IMR-90 (cell line): ENCODE data around the gene SDC3. TPM values are rescaled to one million over a fixed set of nuclear protein-coding genes. Genes with fewer than 3 reads are reported as not detected.

ENCODE experiments used
- ATAC-seq: fragments of 200-7000 bp; cut with Tn5 transposase; 2 replicates; pipeline ENCODE4 v1.9.1; 2020; ENCODE audit warnings: low read depth, mild to moderate bottlenecking, moderate library complexity
- BruUV-seq: library from RNA; stranded (reverse); fragments of 400-500 nt; replicated peaks from 2 replicates; lab custom pipeline; 2021; lab: Mats Ljungman, UMichigan
- CTCF ChIA-PET: fragments of 300-600 bp; formaldehyde crosslinking; extraction: SDS; loops from one replicate; lab custom pipeline; 2021; ENCODE audit warnings: antibody characterized with exemption; lab: Yijun Ruan, JAX
- POLR2A ChIA-PET: fragments of 300-600 bp; sonication (Branson Sonifier 250); formaldehyde crosslinking; loops from one replicate; lab custom pipeline; 2022; ENCODE audit warnings: antibody characterized with exemption; ENCODE audit not compliant: unreplicated experiment; lab: Charles Lee
- DNase-seq: peaks from one replicate; pipeline ENCODE4 v3.0.0; 2013
- H2AFZ ChIP-seq: replicated peaks from 2 replicates; pipeline ENCODE3; 2013; ENCODE audit warnings: low read length, mild to moderate bottlenecking; ENCODE audit not compliant: poor library complexity
- H2AK5ac ChIP-seq: 2 replicates; pipeline ENCODE4 v1.6.1; 2013; ENCODE audit warnings: low read depth, low read length, inconsistent platforms
- H2AK9ac ChIP-seq: replicated peaks from 2 replicates; pipeline ENCODE3; 2013; ENCODE audit warnings: mild to moderate bottlenecking, low read depth, low read length, moderate library complexity; ENCODE audit not compliant: poor library complexity
- H2BK120ac ChIP-seq: 2 replicates; pipeline ENCODE4 v1.6.1; 2013; ENCODE audit warnings: low read depth, low read length, inconsistent platforms
- H2BK15ac ChIP-seq: 3 replicates; pipeline ENCODE4 v1.6.1; 2013; ENCODE audit warnings: low read depth, low read length, inconsistent platforms
- H2BK20ac ChIP-seq: 2 replicates; pipeline ENCODE4 v1.6.1; 2013; ENCODE audit warnings: low read depth, mild to moderate bottlenecking, inconsistent platforms, low read length, moderate library complexity
- H2BK5ac ChIP-seq: 2 replicates; pipeline ENCODE4 v1.6.1; 2013; ENCODE audit warnings: mild to moderate bottlenecking, low read depth, low read length, inconsistent platforms; ENCODE audit not compliant: poor library complexity, severe bottlenecking
- H3K14ac ChIP-seq: replicated peaks from 2 replicates; pipeline ENCODE4 v1.6.1; 2013; ENCODE audit warnings: low read depth, low read length, inconsistent platforms
- H3K18ac ChIP-seq: 2 replicates; pipeline ENCODE4 v1.6.1; 2013; ENCODE audit warnings: low read depth, low read length, control low read depth
- H3K23ac ChIP-seq: 2 replicates; pipeline ENCODE4 v1.6.1; 2013; ENCODE audit warnings: low read depth, low read length, inconsistent platforms
- H3K27ac ChIP-seq: 2 replicates; pipeline ENCODE4 v1.5.1; 2013; ENCODE audit warnings: mild to moderate bottlenecking, control low read depth, low read length; ENCODE audit not compliant: insufficient read depth
- H3K27me3 ChIP-seq: 2 replicates; pipeline ENCODE4 v1.6.1; 2013; ENCODE audit warnings: low read length; ENCODE audit not compliant: control insufficient read depth, insufficient read depth
- H3K36me3 ChIP-seq: 2 replicates; pipeline ENCODE4 v1.6.1; 2013; ENCODE audit warnings: low read length, mixed read lengths; ENCODE audit not compliant: control insufficient read depth, insufficient read depth
- H3K4ac ChIP-seq: 2 replicates; pipeline ENCODE4 v1.6.1; 2013; ENCODE audit warnings: low read depth, low read length, inconsistent platforms
- H3K4me1 ChIP-seq: 2 replicates; pipeline ENCODE4 v1.6.1; 2013; ENCODE audit warnings: low read length, mixed read lengths; ENCODE audit not compliant: control insufficient read depth, insufficient read depth
- H3K4me2 ChIP-seq: 2 replicates; pipeline ENCODE4 v1.6.1; 2013; ENCODE audit warnings: low read depth, mild to moderate bottlenecking, control low read depth, low read length, moderate library complexity
- H3K4me3 ChIP-seq: 2 replicates; pipeline ENCODE4 v1.5.1; 2013; ENCODE audit warnings: low read depth, mild to moderate bottlenecking, control low read depth, low read length, moderate library complexity; ENCODE audit not compliant: insufficient read depth
- H3K56ac ChIP-seq: 2 replicates; pipeline ENCODE4 v1.6.1; 2013; ENCODE audit warnings: low read length, inconsistent platforms; ENCODE audit not compliant: insufficient read depth; ENCODE audit errors: extremely low read depth
- H3K79me1 ChIP-seq, 2 experiments: 2 replicates each; pipeline ENCODE4 v1.6.1; 2013; ENCODE audit warnings: low read length in 2 of 2, inconsistent platforms in 1 of 2, low read depth in 1 of 2
- H3K9ac ChIP-seq: 2 replicates; pipeline ENCODE4 v1.6.1; 2013; ENCODE audit warnings: low read depth, low read length, control low read depth
- H3K9me1 ChIP-seq: 2 replicates; pipeline ENCODE4 v1.6.1; 2013; ENCODE audit warnings: low read length, inconsistent platforms; ENCODE audit not compliant: insufficient read depth
- H3K9me3 ChIP-seq: 2 replicates; pipeline ENCODE4 v1.6.1; 2013; ENCODE audit warnings: low read length; ENCODE audit not compliant: control insufficient read depth, insufficient read depth
- H4K20me1 ChIP-seq: 2 replicates; pipeline ENCODE4 v1.6.1; 2013; ENCODE audit warnings: low read length, inconsistent platforms; ENCODE audit not compliant: insufficient read depth
- H4K5ac ChIP-seq: 2 replicates; pipeline ENCODE4 v1.6.1; 2013; ENCODE audit warnings: mild to moderate bottlenecking, low read depth, low read length, control low read depth
- H4K8ac ChIP-seq, 2 experiments: 2 replicates each; pipeline ENCODE4 v1.6.1; 2013; ENCODE audit warnings: low read depth in 2 of 2, low read length in 2 of 2, control low read depth in 1 of 2, inconsistent platforms in 1 of 2
- H4K91ac ChIP-seq: 2 replicates; pipeline ENCODE4 v1.6.1; 2013; ENCODE audit warnings: low read depth, low read length, inconsistent platforms; ENCODE audit not compliant: insufficient read depth
- BHLHE40 ChIP-seq: fragments of 150-350 bp; IDR thresholded peaks from 2 replicates; pipeline ENCODE4 v1.6.1; 2016; ENCODE audit warnings: mild to moderate bottlenecking, low read depth, low read length
- CEBPB ChIP-seq: IDR thresholded peaks from 2 replicates; pipeline ENCODE4 v1.6.1; 2012; ENCODE audit warnings: low read depth, low read length, improper control_type of control experiment
- CHD1 ChIP-seq: IDR thresholded peaks from 2 replicates; pipeline ENCODE4 v1.6.1; 2012; ENCODE audit warnings: low read depth, low read length, improper control_type of control experiment
- FOS ChIP-seq: fragments of 150-350 bp; IDR thresholded peaks from 2 replicates; pipeline ENCODE4 v1.6.1; 2016; ENCODE audit warnings: low read depth, low read length
- MAZ ChIP-seq: IDR thresholded peaks from 2 replicates; pipeline ENCODE4 v1.6.1; 2012; ENCODE audit warnings: low read depth, mild to moderate bottlenecking, low read length, improper control_type of control experiment, moderate library complexity, borderline replicate concordance
- POLR2A ChIP-seq: IDR thresholded peaks from 2 replicates; pipeline ENCODE4 v1.6.1; 2012; ENCODE audit warnings: mild to moderate bottlenecking, low read depth, low read length
- RCOR1 ChIP-seq: IDR thresholded peaks from 2 replicates; pipeline ENCODE4 v1.6.1; 2012; ENCODE audit warnings: mild to moderate bottlenecking, low read length, improper control_type of control experiment; ENCODE audit not compliant: insufficient replicate concordance
- SMC3 ChIP-seq: fragments of 150-350 bp; IDR thresholded peaks from 2 replicates; pipeline ENCODE4 v1.6.1; 2016; ENCODE audit warnings: low read depth, mild to moderate bottlenecking, antibody characterized with exemption, low read length, moderate library complexity
- USF2 ChIP-seq: fragments of 150-350 bp; IDR thresholded peaks from 2 replicates; pipeline ENCODE4 v1.6.1; 2017; ENCODE audit warnings: mild to moderate bottlenecking, antibody characterized with exemption, low read length, low read depth
- WGBS, 2 experiments: methylation state at CpG; one replicate each; pipeline versions ENCODE4 v1.1.5 to v1.1.7; 2013; ENCODE audit warnings: missing lambda C conversion rate in 2 of 2; ENCODE audit not compliant: insufficient read length in 1 of 2; ENCODE audit errors: extremely low coverage in 2 of 2; 5-methylcytosine and 5-hydroxymethylcytosine counted together
- dilution Hi-C: fragments of 300-500 bp; cut with HindIII; formaldehyde crosslinking; loops from one replicate; pipeline ENCODE4 v1.14.3; 2018; ENCODE audit warnings: low sequenced_read_pairs; ENCODE audit not compliant: unreplicated experiment
- in situ Hi-C: fragments of 300-500 bp; cut with MboI; formaldehyde crosslinking; loops from 3 replicates; pipeline ENCODE4 v1.14.3; 2019; ENCODE audit warnings: low sequenced_read_pairs, inconsistent platforms, mixed read lengths
- intact Hi-C: fragments of 100-400 bp; cut with micrococcal nuclease; formaldehyde crosslinking; loops from 2 replicates; pipeline ENCODE4 v1.10.0; 2022
- polyA plus RNA-seq, 3 experiments: library from polyadenylated mRNA; depleted of rRNA; stranded (reverse); fragments of >200 nt; gene quantifications; 2 replicates each; pipeline ENCODE4 v1.2.3, GENCODE V29; 2012; ENCODE audit warnings: low replicate concordance in 1 of 3
- total RNA-seq: library from RNA; depleted of rRNA; stranded (reverse); fragments of >200 nt; gene quantifications from 2 replicates; pipeline ENCODE4 v1.2.3, GENCODE V29; 2012
- TF ChIP-seq, protein P1 (sequence below): fragments of 150-350 bp; IDR thresholded peaks from 2 replicates; pipeline ENCODE4 v1.6.1; 2016; ENCODE audit warnings: low read depth, mild to moderate bottlenecking, low read length, moderate library complexity, borderline replicate concordance

Gene SDC3
- total and polyA plus RNA-seq, 2 of the 4 experiments (the other 2 are of a cell fraction) = 13.1 to 71.5 TPM

GRCh38 chr1:30871276-30871871 is 37.2 kb downstream of the SDC3 start:
- no peak overlapping the region for H2AK9ac ChIP-seq
- H2AK5ac ChIP-seq = no peak overlapping the region
- H3K4me1 ChIP-seq = no peaks in the 10 kb centered on the region
- dilution Hi-C loops (no loop called here), in situ Hi-C loops (no loop called here), intact Hi-C loops (no loop called here)
- no peak overlapping the region for H3K4me2 ChIP-seq
- H3K18ac ChIP-seq = no peak overlapping the region
- no peak overlapping the region for H3K56ac ChIP-seq
- no TSS peak for BruUV-seq
- no peak overlapping the region for H4K91ac ChIP-seq
- H3K23ac ChIP-seq = no peak overlapping the region
- no peak overlapping the region for H2BK5ac ChIP-seq
- peaks cover 43% of the 10 kb centered on the region for H3K36me3 ChIP-seq
- H4K5ac ChIP-seq = no peak overlapping the region
- peaks cover 9% of the 10 kb centered on the region; the same call in 1 of the 2 replicates for H3K9me1 ChIP-seq
- H4K8ac ChIP-seq = no peak overlapping the region
- no peak overlapping the region for H3K14ac ChIP-seq
- DNase-seq = no peak
- no peak overlapping the region for H2BK15ac ChIP-seq
- CTCF ChIA-PET = no interaction called here
- TF ChIP-seq BHLHE40 = no peak
- TF ChIP-seq, protein P1, sequence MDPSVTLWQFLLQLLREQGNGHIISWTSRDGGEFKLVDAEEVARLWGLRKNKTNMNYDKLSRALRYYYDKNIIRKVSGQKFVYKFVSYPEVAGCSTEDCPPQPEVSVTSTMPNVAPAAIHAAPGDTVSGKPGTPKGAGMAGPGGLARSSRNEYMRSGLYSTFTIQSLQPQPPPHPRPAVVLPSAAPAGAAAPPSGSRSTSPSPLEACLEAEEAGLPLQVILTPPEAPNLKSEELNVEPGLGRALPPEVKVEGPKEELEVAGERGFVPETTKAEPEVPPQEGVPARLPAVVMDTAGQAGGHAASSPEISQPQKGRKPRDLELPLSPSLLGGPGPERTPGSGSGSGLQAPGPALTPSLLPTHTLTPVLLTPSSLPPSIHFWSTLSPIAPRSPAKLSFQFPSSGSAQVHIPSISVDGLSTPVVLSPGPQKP = no peak
- no peak for TF ChIP-seq MAZ
- TF ChIP-seq FOS = no peak
- TF ChIP-seq CEBPB = no peak
- no peak for TF ChIP-seq SMC3
- no peak for TF ChIP-seq USF2
- TF ChIP-seq POLR2A = no peak
- no peak for TF ChIP-seq RCOR1
- no peak for TF ChIP-seq CHD1
- H3K27me3 ChIP-seq = no peaks in the 10 kb centered on the region
- H3K9me3 ChIP-seq = peaks cover 16% of the 10 kb centered on the region
- POLR2A ChIA-PET = no interaction called here
- H2BK20ac ChIP-seq = no peak overlapping the region
- ATAC-seq = no peak
- H3K4me3 ChIP-seq = no peak overlapping the region
- H3K4ac ChIP-seq = no peak overlapping the region
- H4K20me1 ChIP-seq = no peaks in the 10 kb centered on the region
- peaks cover 5 to 21% of the 10 kb centered on the region in 2 experiments; a peak in 3 of 4 replicates for H3K79me1 ChIP-seq
- 100% methylated on average over 2 of the region's 6 CpGs; no CpG with 5 or more reads in 1 of the 2 experiments for WGBS, 2 experiments
- H3K9ac ChIP-seq = no peak overlapping the region
- no peak overlapping the region for H2BK120ac ChIP-seq
- no peak overlapping the region for H2AFZ ChIP-seq
- no peak overlapping the region for H3K27ac ChIP-seq
